ENCODE data around the gene ENO2.
A peak's percentile ranks its signal among the peaks of the same experiment; 100 is the strongest.
"Not testable (repeated sequence)": the region's sequence is repeated elsewhere in the genome, so short reads cannot be mapped to it uniquely, and the experiment has no call there.

The ENO2 gene

GRCh38 chr12:6890789-6891645 lies 23.4 kb upstream of the ENO2 start:
- TF ChIP-seq POLR2A (IDR thresholded peaks at IDR 0.05; ENCODE audit: low read depth, low read length) (peak; percentile 77), TAF1 (IDR thresholded peaks at IDR 0.05; ENCODE audit: borderline replicate concordance, low read depth, low read length) (peak; percentile 80; the same call in 1 of the 2 replicates), POLR2AphosphoS5 (IDR thresholded peaks at IDR 0.05; ENCODE audit: low read depth, low read length) (peak; percentile 76)
- FAIRE-seq (peak; percentile 98), DNase-seq (ENCODE audit: insufficient read length) (peak; percentile 93)

GRCh38 chr12:6891646-6892001 lies 22.8 kb upstream of the ENO2 start:
- FAIRE-seq: peak; percentile 48
- TF ChIP-seq POLR2A (IDR thresholded peaks at IDR 0.05; ENCODE audit: low read depth, low read length) (no peak), POLR2AphosphoS5 (IDR thresholded peaks at IDR 0.05; ENCODE audit: low read depth, low read length) (no peak), TAF1 (IDR thresholded peaks at IDR 0.05; ENCODE audit: borderline replicate concordance, low read depth, low read length) (no peak)
- no peak for DNase-seq (ENCODE audit: insufficient read length)

GRCh38 chr12:6892683-6893082 lies 21.7 kb upstream of the ENO2 start:
- not testable (repeated sequence) for DNase-seq (ENCODE audit: insufficient read length); FAIRE-seq

DNA sequence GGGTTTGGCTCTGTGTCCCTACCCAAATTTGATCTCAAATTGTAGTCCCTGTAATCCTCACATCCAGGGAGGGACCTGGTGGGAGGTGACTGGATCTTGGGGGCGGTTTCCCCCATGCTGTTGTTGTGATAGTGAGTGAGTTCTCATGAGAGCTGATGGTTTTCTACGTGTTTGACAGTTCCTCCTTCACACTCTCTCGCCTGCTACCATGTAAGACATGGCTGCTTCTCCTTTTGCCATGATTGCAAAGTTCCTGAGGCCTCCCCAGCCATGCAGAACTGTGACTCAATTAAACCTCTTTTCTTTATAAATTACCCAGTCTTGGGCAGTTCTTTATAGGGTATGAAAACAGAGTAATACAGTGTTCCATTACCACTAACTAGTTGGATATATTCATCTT lies 20.1 kb upstream of the ENO2 start:
- FAIRE-seq (no peak), DNase-seq (ENCODE audit: insufficient read length) (no peak)
- TF ChIP-seq POLR2A (IDR thresholded peaks at IDR 0.05; ENCODE audit: low read depth, low read length): no peak
- no peak for TF ChIP-seq POLR2AphosphoS5 (IDR thresholded peaks at IDR 0.05; ENCODE audit: low read depth, low read length)
- TF ChIP-seq TAF1 (IDR thresholded peaks at IDR 0.05; ENCODE audit: borderline replicate concordance, low read depth, low read length): no peak

GRCh38 chr12:6896846-6897435 lies 17.4 kb upstream of the ENO2 start:
- DNase-seq (ENCODE audit: insufficient read length) (no peak), FAIRE-seq (no peak)
- TF ChIP-seq POLR2A (IDR thresholded peaks at IDR 0.05; ENCODE audit: low read depth, low read length) (no peak), TAF1 (IDR thresholded peaks at IDR 0.05; ENCODE audit: borderline replicate concordance, low read depth, low read length) (no peak), POLR2AphosphoS5 (IDR thresholded peaks at IDR 0.05; ENCODE audit: low read depth, low read length) (no peak)

GRCh38 chr12:6899427-6899826 lies 15.0 kb upstream of the ENO2 start:
- no peak for TF ChIP-seq POLR2AphosphoS5 (IDR thresholded peaks at IDR 0.05; ENCODE audit: low read depth, low read length)
- TF ChIP-seq TAF1 (IDR thresholded peaks at IDR 0.05; ENCODE audit: borderline replicate concordance, low read depth, low read length): no peak
- TF ChIP-seq POLR2A (IDR thresholded peaks at IDR 0.05; ENCODE audit: low read depth, low read length): no peak
- FAIRE-seq: no peak
- DNase-seq (ENCODE audit: insufficient read length): no peak

- FAIRE-seq: no peak
- no peak for DNase-seq (ENCODE audit: insufficient read length)
Observed at GRCh38 chr12:6899837-6900519, 14.4 kb upstream of the ENO2 start.

DNA sequence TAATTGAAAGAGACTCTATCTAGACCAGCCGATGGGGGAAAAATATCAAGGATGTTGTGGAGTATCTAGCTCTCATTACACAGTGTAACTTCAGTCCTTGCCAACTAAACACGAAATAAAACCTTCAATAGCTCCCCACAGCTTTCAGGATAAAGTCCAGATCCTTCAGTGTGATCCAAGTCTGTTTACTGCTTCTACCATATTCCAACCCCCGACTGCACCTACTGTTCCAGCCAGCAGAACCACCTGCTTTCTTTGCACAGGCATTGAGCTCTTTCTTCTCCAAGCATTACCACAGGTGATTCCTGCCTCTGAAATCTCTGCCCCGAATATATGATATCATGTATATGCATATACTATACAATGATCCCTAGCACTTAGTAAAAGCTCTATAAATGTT lies 11.9 kb upstream of the ENO2 start:
- FAIRE-seq (no peak), DNase-seq (ENCODE audit: insufficient read length) (no peak)
- TF ChIP-seq POLR2A (IDR thresholded peaks at IDR 0.05; ENCODE audit: low read depth, low read length) (no peak), POLR2AphosphoS5 (IDR thresholded peaks at IDR 0.05; ENCODE audit: low read depth, low read length) (no peak), TAF1 (IDR thresholded peaks at IDR 0.05; ENCODE audit: borderline replicate concordance, low read depth, low read length) (no peak)

More at GRCh38 chr12:6899837-6900519, 14.4 kb upstream of the ENO2 start:
- TF ChIP-seq POLR2AphosphoS5 (IDR thresholded peaks at IDR 0.05; ENCODE audit: low read depth, low read length) (no peak), TAF1 (IDR thresholded peaks at IDR 0.05; ENCODE audit: borderline replicate concordance, low read depth, low read length) (no peak), POLR2A (IDR thresholded peaks at IDR 0.05; ENCODE audit: low read depth, low read length) (no peak)

GRCh38 chr12:6903722-6904121 lies 10.7 kb upstream of the ENO2 start:
- no peak for TF ChIP-seq POLR2AphosphoS5 (IDR thresholded peaks at IDR 0.05; ENCODE audit: low read depth, low read length)
- no peak for TF ChIP-seq TAF1 (IDR thresholded peaks at IDR 0.05; ENCODE audit: borderline replicate concordance, low read depth, low read length)
- TF ChIP-seq POLR2A (IDR thresholded peaks at IDR 0.05; ENCODE audit: low read depth, low read length): no peak
- DNase-seq (ENCODE audit: insufficient read length) (no peak), FAIRE-seq (peak; percentile 85)

DNA sequence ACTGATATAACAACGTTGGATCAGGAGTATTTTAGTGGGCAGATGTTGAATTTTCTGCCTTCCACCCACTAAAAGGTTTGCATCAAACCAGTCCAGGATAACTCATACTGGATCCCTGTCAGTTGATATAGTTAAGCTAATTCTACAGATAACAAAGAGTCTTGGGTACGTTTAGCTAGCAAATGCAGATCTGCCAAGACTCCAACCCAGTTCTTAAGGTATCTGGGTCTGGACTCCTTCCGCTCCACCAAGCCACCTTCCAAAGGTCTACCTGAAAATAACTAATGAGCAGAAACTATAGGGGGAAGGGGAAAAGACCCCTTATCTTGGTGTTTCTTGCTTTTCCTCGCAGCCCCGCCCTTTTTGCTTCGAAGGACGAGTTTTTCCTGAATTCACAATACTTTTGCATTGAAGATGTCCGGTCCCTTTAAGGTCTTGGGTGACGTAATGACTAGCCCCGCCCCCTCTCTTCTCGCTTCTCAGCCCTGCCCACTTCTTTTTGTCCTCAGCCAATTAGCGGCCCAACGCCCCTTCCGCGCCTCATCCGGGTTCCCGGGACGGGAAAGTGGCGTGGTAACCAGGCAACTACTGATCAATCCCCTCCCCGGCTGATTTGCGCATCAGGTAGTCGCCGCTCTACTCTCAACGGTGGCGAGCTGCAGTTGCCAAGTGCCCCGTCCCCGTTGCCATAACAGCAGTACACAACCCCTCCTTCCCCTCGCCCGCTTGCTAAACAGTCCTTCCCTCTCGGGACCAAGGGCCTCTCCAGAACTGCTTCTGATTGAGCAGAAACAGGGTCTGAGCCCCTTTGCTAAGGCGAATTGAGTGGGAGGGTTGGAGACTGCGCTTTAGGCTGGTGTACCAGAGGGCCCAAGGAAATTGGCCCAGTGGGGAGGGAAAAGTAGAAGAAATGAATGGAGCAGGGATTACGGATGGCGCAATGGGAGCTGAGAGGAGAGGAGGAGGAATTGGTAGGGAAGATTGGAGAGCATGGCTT lies 9.8 kb upstream of the ENO2 start, which contains the start of gene LRRC23:
Gene LRRC23 (plus strand): TSS at position 543 of the 997 bp plus-strand sequence. CDS start 812 bp downstream, outside the sequence.
- 0 out of 2 replicates have a peak, but pooled peaks have one; percentile 47 for TF ChIP-seq POLR2AphosphoS5 (IDR thresholded peaks at IDR 0.05; ENCODE audit: low read depth, low read length)
- no peak for TF ChIP-seq TAF1 (IDR thresholded peaks at IDR 0.05; ENCODE audit: borderline replicate concordance, low read depth, low read length)
- peak; percentile 24; the same call in 1 of the 2 replicates for TF ChIP-seq POLR2A (IDR thresholded peaks at IDR 0.05; ENCODE audit: low read depth, low read length)
- DNase-seq (ENCODE audit: insufficient read length): peak; percentile 90
- FAIRE-seq: peak; percentile 100
